Measurements from ENCODE around the gene TM7SF2.

TM7SF2 gene

GRCh38 chr11:65111744-65112545, at the start of gene TM7SF2:
TSS of gene TM7SF2 (plus strand) at chr11:65111872. CDS start at chr11:65112016, 144 bp downstream.
- DNase-seq = peak; percentile 64 to 99 (median 93)

GRCh38 chr11:65063532-65063931, 48.1 kb upstream of the TM7SF2 start:
- no peak for DNase-seq

GRCh38 chr11:65064847-65065240, 46.8 kb upstream of the TM7SF2 start:
- no peak for DNase-seq

- no peak for DNase-seq
Observed at GRCh38 chr11:65065851-65066250, 45.8 kb upstream of the TM7SF2 start.

DNA sequence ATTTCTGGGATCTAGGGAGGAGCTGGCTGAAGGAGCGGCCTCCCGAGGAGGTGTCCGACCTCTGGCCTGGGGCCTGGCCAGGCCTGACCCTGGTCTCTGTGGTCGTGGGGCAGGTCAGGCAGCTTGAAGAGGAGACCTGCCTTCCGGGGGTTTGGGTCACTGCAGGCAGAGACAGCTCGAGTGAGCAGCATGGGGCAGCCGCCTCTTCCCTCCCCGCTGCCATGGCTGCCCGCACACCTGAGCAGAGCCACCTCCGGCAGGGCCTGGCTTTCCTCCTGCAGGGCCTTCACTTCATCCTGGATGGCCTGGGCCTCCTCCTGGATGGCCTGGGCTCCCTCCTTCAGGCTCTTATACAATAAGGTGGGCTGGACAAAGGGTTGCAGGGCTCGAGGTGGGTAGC, 45.4 kb upstream of the TM7SF2 start:
- DNase-seq = no peak

GRCh38 chr11:65066805-65067291, 44.8 kb upstream of the TM7SF2 start:
- no peak for DNase-seq

DNA sequence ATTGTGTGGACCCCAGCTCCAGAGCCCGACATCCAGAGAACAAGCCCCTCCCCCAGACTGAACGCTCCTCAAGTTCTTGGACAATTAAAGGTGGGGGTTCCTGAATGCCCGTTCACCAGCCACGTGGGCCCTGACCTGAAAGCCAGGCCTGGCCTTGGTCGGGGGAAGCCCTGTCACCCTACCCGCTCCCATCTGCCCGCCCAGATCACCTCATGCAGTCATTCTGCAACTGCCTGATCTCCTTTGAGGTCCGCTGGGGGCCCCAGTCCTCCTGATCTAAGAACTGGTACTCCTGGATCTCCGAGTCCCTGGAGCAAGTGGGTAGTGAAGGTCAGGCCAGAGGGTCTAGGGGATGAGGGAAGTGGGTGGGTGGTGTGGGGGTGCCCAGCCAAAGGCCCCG, 44.2 kb upstream of the TM7SF2 start:
- DNase-seq = no peak

- DNase-seq = no peak
Observed at GRCh38 chr11:65069217-65069616, 42.5 kb upstream of the TM7SF2 start.

GRCh38 chr11:65071907-65072630, 39.6 kb upstream of the TM7SF2 start:
- DNase-seq = no peak

GRCh38 chr11:65072631-65072966, 39.1 kb upstream of the TM7SF2 start:
- DNase-seq = no peak

DNA sequence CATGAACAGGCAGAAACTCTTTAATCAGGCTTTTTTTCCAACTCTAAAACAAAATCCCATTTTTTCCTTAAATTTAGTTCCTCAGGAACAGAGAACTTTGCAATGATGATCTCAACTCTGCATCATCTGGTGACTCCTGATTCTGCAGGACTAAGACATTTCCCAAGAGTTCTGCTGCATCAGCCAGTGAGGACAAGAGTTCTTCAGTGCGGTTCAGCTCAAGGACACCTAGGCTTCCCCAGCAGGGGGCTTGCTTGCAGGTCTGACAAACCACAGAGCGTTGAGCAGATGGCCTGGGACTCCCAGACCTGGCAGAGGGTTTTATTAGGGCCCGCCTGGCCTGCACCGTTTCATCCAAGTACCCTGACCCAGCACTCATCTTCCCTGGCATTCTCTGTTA, 34.2 kb upstream of the TM7SF2 start:
- no peak for DNase-seq

DNA sequence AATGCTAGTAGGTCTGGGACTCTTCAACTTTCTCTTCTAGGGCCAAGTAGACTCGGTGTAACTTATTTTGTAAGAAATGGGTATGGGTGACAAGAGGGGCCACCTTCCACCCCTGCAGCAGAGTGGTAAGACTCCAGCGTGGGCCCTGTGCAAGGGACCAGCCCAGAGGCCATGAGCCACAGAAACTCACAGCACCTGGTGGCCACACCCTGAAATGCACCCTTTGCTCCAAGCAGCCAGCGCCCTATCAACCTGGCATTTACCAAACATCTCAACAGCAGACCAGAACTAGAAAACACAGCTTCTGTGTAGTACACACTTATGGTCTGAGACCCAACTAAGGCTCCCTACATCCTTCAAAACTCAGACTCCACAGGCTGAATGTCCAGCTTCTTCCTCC, 33.5 kb upstream of the TM7SF2 start:
- no peak for DNase-seq

DNA sequence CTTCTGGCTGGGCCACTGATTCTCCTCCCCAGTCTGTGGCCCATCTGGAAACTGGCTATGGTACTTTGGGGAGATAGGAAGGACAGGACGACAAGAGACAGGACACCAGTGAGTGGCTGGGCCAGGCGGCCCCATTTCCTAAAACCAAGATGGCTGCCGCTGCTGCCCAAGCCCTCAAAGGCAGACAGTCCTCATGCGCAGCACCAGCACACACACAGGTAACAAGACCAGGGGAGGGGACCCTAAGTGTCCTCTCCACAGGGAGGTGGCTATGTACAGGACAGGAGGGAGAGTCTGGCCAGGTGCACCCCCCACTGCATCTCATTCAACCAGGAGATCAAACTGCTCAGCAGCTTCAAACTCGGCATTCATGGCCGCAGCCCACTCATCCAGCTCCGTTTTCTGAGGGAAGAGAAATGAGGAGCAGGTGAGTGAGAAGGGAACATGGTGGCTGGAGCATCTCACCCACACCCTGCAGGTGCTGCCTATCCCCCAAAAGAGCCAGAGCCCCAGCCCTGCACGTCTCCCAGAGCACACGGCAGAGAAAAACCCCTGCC, 32.8 kb upstream of the TM7SF2 start:
- DNase-seq = no peak

DNA sequence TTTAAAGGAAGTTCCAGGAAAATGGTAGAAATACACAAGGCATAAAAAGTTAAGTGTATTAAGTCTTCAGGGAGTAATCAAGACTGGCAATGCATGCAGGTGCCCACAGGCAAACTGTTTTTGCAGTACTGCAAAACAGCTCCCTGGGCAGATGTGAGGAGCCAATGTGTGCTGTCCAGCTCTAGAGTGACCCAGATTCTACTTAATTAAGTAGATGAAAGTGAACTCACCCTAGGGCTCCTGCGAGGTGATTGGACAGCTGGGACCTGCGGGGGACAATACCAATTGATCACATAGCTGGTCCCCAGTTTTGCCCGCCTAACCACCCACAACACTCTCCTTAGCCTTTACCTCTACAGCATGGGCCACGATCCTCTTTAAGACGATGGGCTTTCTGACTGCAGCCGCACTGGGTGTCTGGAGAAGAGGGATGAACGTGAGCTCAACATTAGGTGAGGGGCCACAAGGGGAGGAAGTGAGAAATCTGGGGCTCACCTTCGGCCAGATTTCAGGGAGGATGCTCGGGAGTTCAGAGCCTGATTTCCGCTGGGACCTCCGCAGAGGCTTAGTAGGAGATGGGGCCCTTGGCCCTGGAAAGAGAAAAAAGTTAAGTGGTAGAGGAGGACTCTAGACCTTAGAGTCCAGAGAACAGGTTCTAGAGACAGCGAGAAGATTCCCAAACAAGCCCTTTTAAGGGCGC, 28.4 kb upstream of the TM7SF2 start:
- DNase-seq = no peak

- peak; percentile 43 to 98 (median 92) for DNase-seq
Observed at GRCh38 chr11:65083834-65084597, 27.7 kb upstream of the TM7SF2 start, which contains the start of the genes CDCA5 and ZFPL1. TSS of gene CDCA5 (minus strand) at chr11:65084040. CDS start at chr11:65083978, 62 bp downstream. TSS of gene ZFPL1 (plus strand) at chr11:65084222. CDS start at chr11:65084699, 477 bp downstream.

- DNase-seq = no peak
Observed at GRCh38 chr11:65084598-65085375, 26.9 kb upstream of the TM7SF2 start.

DNA sequence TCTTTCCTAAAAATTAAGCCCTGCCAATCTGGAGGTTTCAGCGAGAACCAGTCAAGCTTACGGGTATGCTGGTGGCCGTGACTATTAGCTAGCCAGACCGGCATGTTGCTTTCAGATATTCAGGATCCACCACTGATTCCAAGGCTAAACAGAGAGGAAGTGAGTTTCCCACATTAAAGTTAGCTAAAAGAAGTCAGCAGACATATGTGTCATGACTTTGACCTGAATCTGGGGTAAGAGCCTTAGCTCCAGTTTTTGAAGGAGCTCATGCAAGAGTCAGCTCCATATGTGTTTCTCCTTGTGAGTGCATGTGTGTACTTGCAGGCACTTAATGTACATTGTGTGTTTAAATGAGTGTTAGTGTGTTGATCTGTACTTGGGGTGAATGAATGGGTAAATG, 26.2 kb upstream of the TM7SF2 start:
- no peak for DNase-seq

GRCh38 chr11:65086809-65087208, 24.9 kb upstream of the TM7SF2 start:
- no peak for DNase-seq

DNA sequence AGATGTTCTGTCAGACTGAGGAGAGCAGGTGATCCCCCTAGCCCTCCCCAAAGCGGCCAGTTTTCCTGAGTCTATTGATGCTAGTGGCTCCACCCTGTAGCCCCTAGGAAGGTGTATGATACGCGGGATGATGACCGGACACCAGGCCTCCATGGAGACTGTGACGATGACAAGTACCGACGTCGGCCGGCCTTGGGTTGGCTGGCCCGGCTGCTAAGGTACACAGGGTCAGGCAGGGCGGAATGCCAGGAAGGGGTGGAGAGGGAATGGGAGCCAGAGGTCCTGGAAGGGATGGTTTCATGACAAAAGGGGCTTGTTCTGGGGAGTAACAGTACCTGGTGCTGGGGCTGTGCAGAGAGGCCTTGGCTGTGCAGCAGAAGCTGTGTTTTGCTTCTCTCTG, 24.5 kb upstream of the TM7SF2 start:
- DNase-seq = no peak

DNA sequence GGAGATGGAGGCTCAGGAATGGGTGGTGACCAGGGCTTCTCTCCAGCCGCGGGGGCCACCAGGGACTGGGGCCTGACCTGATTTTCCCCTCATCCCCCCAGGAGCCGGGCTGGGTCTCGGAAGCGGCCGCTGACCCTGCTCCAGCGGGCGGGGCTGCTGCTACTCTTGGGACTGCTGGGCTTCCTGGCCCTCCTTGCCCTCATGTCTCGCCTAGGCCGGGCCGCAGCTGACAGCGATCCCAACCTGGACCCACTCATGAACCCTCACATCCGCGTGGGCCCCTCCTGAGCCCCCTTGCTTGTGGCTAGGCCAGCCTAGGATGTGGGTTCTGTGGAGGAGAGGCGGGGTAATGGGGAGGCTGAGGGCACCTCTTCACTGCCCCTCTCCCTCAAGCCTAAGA, 23.8 kb upstream of the TM7SF2 start:
- no peak for DNase-seq

All from nucleus accumbens (tissue), 56 donors.